ENCODE results near the gene BMP10.

DNA sequence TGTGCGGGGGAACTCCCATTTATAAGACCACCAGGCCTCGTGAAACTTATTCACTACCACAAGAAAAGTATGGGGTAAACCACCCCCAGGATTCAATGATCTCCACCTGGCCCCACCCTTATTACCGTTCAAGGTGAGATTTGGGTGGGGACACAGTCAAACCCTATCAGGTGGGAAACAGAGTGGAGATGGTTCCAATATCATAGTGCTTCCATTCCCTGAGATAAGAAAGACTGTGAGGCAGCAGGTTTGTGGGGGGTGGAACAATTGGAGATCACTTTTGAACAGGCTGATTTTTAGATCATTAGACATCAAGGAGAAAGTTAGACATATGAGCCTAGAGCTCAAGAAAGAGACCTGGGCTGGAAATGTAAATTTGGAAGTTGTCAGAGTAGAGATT lies 42.2 kb upstream of the BMP10 start:
- TF ChIP-seq, protein P1, sequence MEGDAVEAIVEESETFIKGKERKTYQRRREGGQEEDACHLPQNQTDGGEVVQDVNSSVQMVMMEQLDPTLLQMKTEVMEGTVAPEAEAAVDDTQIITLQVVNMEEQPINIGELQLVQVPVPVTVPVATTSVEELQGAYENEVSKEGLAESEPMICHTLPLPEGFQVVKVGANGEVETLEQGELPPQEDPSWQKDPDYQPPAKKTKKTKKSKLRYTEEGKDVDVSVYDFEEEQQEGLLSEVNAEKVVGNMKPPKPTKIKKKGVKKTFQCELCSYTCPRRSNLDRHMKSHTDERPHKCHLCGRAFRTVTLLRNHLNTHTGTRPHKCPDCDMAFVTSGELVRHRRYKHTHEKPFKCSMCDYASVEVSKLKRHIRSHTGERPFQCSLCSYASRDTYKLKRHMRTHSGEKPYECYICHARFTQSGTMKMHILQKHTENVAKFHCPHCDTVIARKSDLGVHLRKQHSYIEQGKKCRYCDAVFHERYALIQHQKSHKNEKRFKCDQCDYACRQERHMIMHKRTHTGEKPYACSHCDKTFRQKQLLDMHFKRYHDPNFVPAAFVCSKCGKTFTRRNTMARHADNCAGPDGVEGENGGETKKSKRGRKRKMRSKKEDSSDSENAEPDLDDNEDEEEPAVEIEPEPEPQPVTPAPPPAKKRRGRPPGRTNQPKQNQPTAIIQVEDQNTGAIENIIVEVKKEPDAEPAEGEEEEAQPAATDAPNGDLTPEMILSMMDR (conservative IDR thresholded peaks at IDR 0.05; ENCODE audit: low read depth, low read length) = no peak
- no peak for TF ChIP-seq EZH2 (IDR thresholded peaks at IDR 0.05; ENCODE audit: borderline replicate concordance, low read depth, low read length, poor library complexity, severe bottlenecking)

All from A673 (cell line).